Spleen (tissue), 7 donors: ENCODE data around the gene NONO.

ENCODE experiments used
- CTCF ChIP-seq, 11 experiments: fragments of 200-600 bp in 7 of 11; fragments of 450-650 bp in 4 of 11; sonication (generic) in 4 of 11; IDR thresholded peaks in 8 of 11; conservative IDR thresholded peaks in 3 of 11; 1 replicate in 7 of 11; 2 replicates in 4 of 11; pipeline versions ENCODE4 v1.4.0 to v1.8.0; 2016 to 2021; ENCODE audit warnings: antibody characterized with exemption in 11 of 11, inconsistent platforms in 4 of 11, mild to moderate bottlenecking in 1 of 11
- POLR2A ChIP-seq, 3 donors: fragments of 450-650 bp; IDR thresholded peaks; one replicate each; pipeline ENCODE4 v1.5.1; 2017; ENCODE audit warnings: antibody characterized with exemption in 3 of 3, mild to moderate bottlenecking in 1 of 3
- donor health status: DM: no; HTN: no; CAD: no; lungs with moderate emphysema.
- donor health status: DM: no; HTN: no; CAD: no.
- donor health status: DM: no; HTN: no; CAD: no.

DNA sequence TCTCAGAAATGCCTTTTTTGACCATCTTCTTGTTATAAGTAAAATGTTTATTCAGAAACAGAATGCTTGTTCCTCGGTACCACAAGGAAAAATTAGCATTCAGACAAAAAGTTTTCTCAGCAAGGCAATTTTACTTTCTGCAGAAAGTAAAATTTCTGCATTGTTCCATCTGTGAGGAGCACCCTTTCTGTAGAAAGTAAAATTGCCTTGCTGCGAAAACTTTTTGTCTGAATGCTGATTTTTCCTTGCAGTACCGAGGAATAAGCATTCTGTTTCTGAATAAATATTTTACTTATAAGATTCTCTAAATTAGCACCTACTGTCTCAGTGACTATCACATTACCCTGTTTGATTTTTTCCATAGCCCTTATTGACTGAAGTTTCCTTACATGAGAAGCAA, 43.0 kb downstream of the NONO start:
- no peak for TF ChIP-seq CTCF (IDR thresholded peaks at IDR 0.05 in 8 of 11, conservative IDR thresholded peaks at IDR 0.05 in 3 of 11)
- TF ChIP-seq POLR2A (IDR thresholded peaks at IDR 0.05), result no peak
